ENCODE measurements around the gene RNF224.
A peak's percentile ranks its signal among the peaks of the same experiment; 100 is the strongest.

The RNF224 gene

GRCh38 chr9:137221506-137222111 is 5.7 kb upstream of the RNF224 start:
- no peak overlapping the region for H3K4me3 ChIP-seq (ENCODE audit: low read depth, low read length)
- DNase-seq (ENCODE audit: low read depth) = no peak
- no peak for TF ChIP-seq MYC (IDR thresholded peaks at IDR 0.05; ENCODE audit: low read depth, low read length)
- TF ChIP-seq CTCF (IDR thresholded peaks at IDR 0.05; ENCODE audit: low read depth, low read length) = no peak
- no peak for TF ChIP-seq POLR2A (IDR thresholded peaks at IDR 0.05; ENCODE audit: extremely low read depth, insufficient read length)
- TF ChIP-seq MAX (IDR thresholded peaks at IDR 0.05; ENCODE audit: low read depth, low read length) = no peak

- peak within 1 kb of the TSS; percentile 47 for H3K4me3 ChIP-seq (ENCODE audit: low read depth, low read length)
- TF ChIP-seq MAX (IDR thresholded peaks at IDR 0.05; ENCODE audit: low read depth, low read length) (no peak), MYC (IDR thresholded peaks at IDR 0.05; ENCODE audit: low read depth, low read length) (no peak)
- DNase-seq (ENCODE audit: low read depth) = no peak
Measured at GRCh38 chr9:137222190-137223077, 4.9 kb upstream of the RNF224 start, which contains the start of gene RNF208. TSS of gene RNF208 (minus strand) at chr9:137222240. CDS start at chr9:137221212, 1,028 bp downstream.

GRCh38 chr9:137223078-137223970 is 4.0 kb upstream of the RNF224 start:
- TF ChIP-seq MYC (IDR thresholded peaks at IDR 0.05; ENCODE audit: low read depth, low read length) = peak; percentile 80
- peak; percentile 71 for TF ChIP-seq POLR2A (IDR thresholded peaks at IDR 0.05; ENCODE audit: extremely low read depth, insufficient read length)
- TF ChIP-seq CTCF (IDR thresholded peaks at IDR 0.05; ENCODE audit: low read depth, low read length) = no peak
- peak; percentile 76 for TF ChIP-seq MAX (IDR thresholded peaks at IDR 0.05; ENCODE audit: low read depth, low read length)
- H3K4me3 ChIP-seq (ENCODE audit: low read depth, low read length) = peak overlapping the region; percentile 68
- DNase-seq (ENCODE audit: low read depth) = peak; percentile 96

GRCh38 chr9:137224830-137225694 is 2.2 kb upstream of the RNF224 start, which contains the start of gene CYSRT1:
TSS of gene CYSRT1 (plus strand) at chr9:137225174. CDS start at chr9:137225622, 448 bp downstream.
- DNase-seq (ENCODE audit: low read depth) = no peak

More at GRCh38 chr9:137224830-137225694, 2.2 kb upstream of the RNF224 start, which contains the start of gene CYSRT1:
- H3K4me3 ChIP-seq (ENCODE audit: low read depth, low read length) = peak within 1 kb of the TSS; percentile 68
- no peak for TF ChIP-seq MAX (IDR thresholded peaks at IDR 0.05; ENCODE audit: low read depth, low read length)
- TF ChIP-seq POLR2A (IDR thresholded peaks at IDR 0.05; ENCODE audit: extremely low read depth, insufficient read length) = no peak
- no peak for TF ChIP-seq CTCF (IDR thresholded peaks at IDR 0.05; ENCODE audit: low read depth, low read length)
- TF ChIP-seq MYC (IDR thresholded peaks at IDR 0.05; ENCODE audit: low read depth, low read length) = no peak

All from NB4 (cell line).